HCT116 (cell line): ENCODE data around the gene NFKB1. TPM values are rescaled to one million over a fixed set of nuclear protein-coding genes. Genes with fewer than 3 reads are reported as not detected.

Source experiments
- ATAC-seq: fragments of 200-7000 bp; cut with Tn5 transposase; 2 replicates; pipeline ENCODE4 v1.9.1; 2020; ENCODE audit warnings: mild to moderate bottlenecking, moderate library complexity
- BruUV-seq: library from RNA; stranded (reverse); fragments of 400-500 nt; replicated peaks from 2 replicates; lab custom pipeline; 2021; lab: Mats Ljungman, UMichigan
- CTCF ChIA-PET: fragments of 300-600 bp; sonication (Branson Sonifier 250); formaldehyde crosslinking; loops from one replicate; lab custom pipeline; 2021; ENCODE audit warnings: antibody characterized with exemption; lab: Charles Lee
- POLR2A ChIA-PET: fragments of 300-600, 350-600 bp; sonication (Branson Sonifier 250); formaldehyde crosslinking; loops from one replicate; lab custom pipeline; 2021; ENCODE audit warnings: antibody characterized with exemption; lab: Charles Lee
- RAD21 ChIA-PET, 2 experiments: fragments of 300-600 bp; sonication (Branson Sonifier 250); formaldehyde crosslinking; loops; one replicate each; lab custom pipeline; 2023; ENCODE audit warnings: low total read pairs in 2 of 2; ENCODE audit not compliant: uncharacterized antibody in 2 of 2, unreplicated experiment in 2 of 2, low non-redundant PET in 1 of 2; lab: Charles Lee
- DNase-seq: peaks from one replicate; pipeline ENCODE4 v3.0.0-alpha.2; 2010; ENCODE audit warnings: low read depth, low spot score
- H2AFZ ChIP-seq: fragments of 200-600 bp; shearing (Covaris generic), sonication (generic); 2 replicates; pipeline ENCODE4 v1.6.1; 2017; ENCODE audit warnings: low read depth, mixed run types, mixed read lengths, antibody characterized with exemption, low read length; ENCODE audit not compliant: poor library complexity, severe bottlenecking
- H3K27ac ChIP-seq: 2 replicates; pipeline ENCODE4 v1.5.1; 2012; ENCODE audit warnings: low read depth, low read length
- H3K27me3 ChIP-seq: fragments of 200-600 bp; sonication (generic); 2 replicates; pipeline ENCODE4 v1.6.1; 2016; ENCODE audit warnings: mixed run types, low read length, mixed read lengths; ENCODE audit not compliant: insufficient read depth
- H3K36me3 ChIP-seq, 2 experiments: fragments of 200-500 bp in 1 of 2; fragments of 200-600 bp in 1 of 2; sonication (Bioruptor generic) in 1 of 2; sonication (generic) in 1 of 2; 2 replicates each; pipeline versions ENCODE4 v1.5.1 to v1.6.1; 2014 to 2016; ENCODE audit warnings: low read length in 2 of 2, inconsistent platforms in 1 of 2, mixed read lengths in 1 of 2, mixed run types in 1 of 2; ENCODE audit not compliant: insufficient read depth in 2 of 2, control insufficient read depth in 1 of 2
- H3K4me1 ChIP-seq, 2 experiments: fragments of 200-600 bp in 1 of 2; sonication (generic) in 1 of 2; 2 replicates each; pipeline versions ENCODE4 v1.5.1 to v1.6.1; 2012 to 2017; ENCODE audit warnings: low read length in 2 of 2, inconsistent platforms in 1 of 2, mild to moderate bottlenecking in 1 of 2, mixed read lengths in 1 of 2, mixed run types in 1 of 2, moderate library complexity in 1 of 2; ENCODE audit not compliant: insufficient read depth in 2 of 2, control insufficient read depth in 1 of 2
- H3K4me2 ChIP-seq: fragments of 200-600 bp; sonication (generic); 2 replicates; pipeline ENCODE4 v1.6.1; 2017; ENCODE audit warnings: mixed run types, low read length, mixed read lengths
- H3K4me3 ChIP-seq, 2 experiments: fragments of 200-600 bp in 1 of 2; sonication (generic) in 1 of 2; replicated peaks in 1 of 2; 2 replicates each; pipeline ENCODE4 v1.5.1; 2011 to 2016; ENCODE audit warnings: low read length in 2 of 2, control low read depth in 1 of 2, low read depth in 1 of 2, mild to moderate bottlenecking in 1 of 2, mixed read lengths in 1 of 2, mixed run types in 1 of 2
- H3K79me2 ChIP-seq: fragments of 200-600 bp; sonication (generic); 2 replicates; pipeline ENCODE4 v1.6.1; 2017; ENCODE audit warnings: mild to moderate bottlenecking, mixed run types, low read length, moderate library complexity, mixed read lengths; ENCODE audit not compliant: insufficient read depth
- H3K9ac ChIP-seq: fragments of 200-600 bp; sonication (generic); 2 replicates; pipeline ENCODE4 v1.6.1; 2016; ENCODE audit warnings: low read length, mixed read lengths
- H3K9me2 ChIP-seq: fragments of 200-600 bp; sonication (generic), shearing (Covaris generic); 2 replicates; pipeline ENCODE4 v1.6.1; 2017; ENCODE audit warnings: mixed run types, mild to moderate bottlenecking, moderate library complexity; ENCODE audit not compliant: insufficient read depth
- H3K9me3 ChIP-seq, 2 experiments: fragments of 200-500 bp in 1 of 2; fragments of 200-600 bp in 1 of 2; sonication (Bioruptor generic) in 1 of 2; sonication (generic) in 1 of 2; 2 replicates each; pipeline ENCODE4 v1.6.1; 2014 to 2017; ENCODE audit warnings: low read length in 2 of 2, mixed read lengths in 2 of 2, inconsistent platforms in 1 of 2, low read depth in 1 of 2, mild to moderate bottlenecking in 1 of 2, mixed run types in 1 of 2, moderate library complexity in 1 of 2; ENCODE audit not compliant: control insufficient read depth in 1 of 2, insufficient read depth in 1 of 2
- H4K20me1 ChIP-seq: fragments of 200-600 bp; sonication (generic), shearing (Covaris generic); 2 replicates; pipeline ENCODE4 v1.6.1; 2017; ENCODE audit warnings: mixed run types, mild to moderate bottlenecking, moderate library complexity; ENCODE audit not compliant: insufficient read depth
- ATF3 ChIP-seq: IDR thresholded peaks from 2 replicates; pipeline ENCODE4 v1.6.1; 2012
- CTCF ChIP-seq, 3 experiments: fragments of 200-600 bp in 1 of 3; sonication (generic) in 1 of 3; IDR thresholded peaks in 2 of 3; conservative IDR thresholded peaks in 1 of 3; 2 replicates each; pipeline ENCODE4 v1.5.1; 2012 to 2017; ENCODE audit warnings: low read depth in 2 of 3, low read length in 2 of 3, antibody characterized with exemption in 1 of 3, borderline replicate concordance in 1 of 3, control low read depth in 1 of 3, mild to moderate bottlenecking in 1 of 3, mixed read lengths in 1 of 3, mixed run types in 1 of 3, moderate library complexity in 1 of 3; ENCODE audit not compliant: insufficient read depth in 1 of 3
- EGR1 ChIP-seq: IDR thresholded peaks from 2 replicates; pipeline ENCODE4 v1.6.1; 2012; ENCODE audit warnings: low read depth
- ELF1 ChIP-seq: IDR thresholded peaks from 2 replicates; pipeline ENCODE4 v1.6.1; 2012; ENCODE audit warnings: low read depth, borderline replicate concordance
- EZH2 ChIP-seq: fragments of 200-600 bp; sonication (generic); IDR thresholded peaks from 2 replicates; pipeline ENCODE4 v1.6.1; 2017; ENCODE audit warnings: antibody characterized with exemption, mixed run types
- EZH2phosphoT487 ChIP-seq: fragments of 200-600 bp; IDR thresholded peaks from 2 replicates; pipeline ENCODE4 v1.6.1; 2018; ENCODE audit warnings: antibody characterized with exemption, borderline replicate concordance
- JUND ChIP-seq: IDR thresholded peaks from 2 replicates; pipeline ENCODE4 v1.6.1; 2012
- POLR2A ChIP-seq: IDR thresholded peaks from 2 replicates; pipeline ENCODE4 v1.7.0; 2011; ENCODE audit warnings: borderline replicate concordance; ENCODE audit not compliant: insufficient read depth, insufficient read length; ENCODE audit errors: extremely low read depth
- POLR2AphosphoS5 ChIP-seq: IDR thresholded peaks from 2 replicates; pipeline ENCODE4 v1.6.1; 2011; ENCODE audit warnings: mild to moderate bottlenecking, low read depth, low read length, moderate library complexity
- RAD21 ChIP-seq: IDR thresholded peaks from 2 replicates; pipeline ENCODE4 v1.6.1; 2012; ENCODE audit warnings: low read depth, mild to moderate bottlenecking
- SP1 ChIP-seq: IDR thresholded peaks from 2 replicates; pipeline ENCODE4 v1.6.1; 2012; ENCODE audit warnings: low read depth
- TCF7L2 ChIP-seq: IDR thresholded peaks from 2 replicates; pipeline ENCODE4 v1.7.0; 2011; ENCODE audit warnings: borderline replicate concordance, inconsistent platforms; ENCODE audit not compliant: insufficient read depth, insufficient read length; ENCODE audit errors: extremely low read depth
- YY1 ChIP-seq: IDR thresholded peaks from 2 replicates; pipeline ENCODE4 v1.6.1; 2011; ENCODE audit warnings: low read length, low read depth, moderate library complexity, mild to moderate bottlenecking; ENCODE audit not compliant: insufficient replicate concordance; ENCODE audit errors: extremely low read depth
- ZFX ChIP-seq: fragments of 450-650 bp; IDR thresholded peaks from 2 replicates; pipeline ENCODE4 v1.6.1; 2017
- ZNF274 ChIP-seq: fragments of 200-500 bp; sonication (Bioruptor generic); IDR thresholded peaks from 2 replicates; pipeline ENCODE4 v1.6.1; 2014; ENCODE audit warnings: mild to moderate bottlenecking, low read depth, low read length, inconsistent platforms
- intact Hi-C: fragments of 100-400 bp; cut with micrococcal nuclease; formaldehyde crosslinking; loops from 2 replicates; pipeline ENCODE4 v1.10.0; 2022
- total RNA-seq: library from RNA; stranded (reverse); gene quantifications from one replicate; pipeline ENCODE4 v1.2.1, GENCODE V29; 2021; ENCODE audit not compliant: unreplicated experiment
- TF ChIP-seq, protein P1 (sequence below): IDR thresholded peaks from 2 replicates; pipeline ENCODE4 v1.6.1; 2012; ENCODE audit warnings: low read depth
- TF ChIP-seq, protein P2 (sequence below): IDR thresholded peaks from 2 replicates; pipeline ENCODE4 v1.6.1; 2012
- TF ChIP-seq, protein P3 (sequence below): IDR thresholded peaks from 2 replicates; pipeline ENCODE4 v1.6.1; 2011; ENCODE audit warnings: mild to moderate bottlenecking, low read length, moderate library complexity; ENCODE audit not compliant: insufficient replicate concordance; ENCODE audit errors: extremely low read depth

Gene NFKB1
- total RNA-seq, 1 experiment from 2014 or later: 29.4 TPM

GRCh38 chr4:102640669-102641068, 139.5 kb downstream of the NFKB1 start:
- Histone ChIP-seq H4K20me1 (no peaks in the 10 kb centered on the region), H3K27ac (no peak overlapping the region), H3K9ac (no peak overlapping the region)
- TF ChIP-seq, protein P1, sequence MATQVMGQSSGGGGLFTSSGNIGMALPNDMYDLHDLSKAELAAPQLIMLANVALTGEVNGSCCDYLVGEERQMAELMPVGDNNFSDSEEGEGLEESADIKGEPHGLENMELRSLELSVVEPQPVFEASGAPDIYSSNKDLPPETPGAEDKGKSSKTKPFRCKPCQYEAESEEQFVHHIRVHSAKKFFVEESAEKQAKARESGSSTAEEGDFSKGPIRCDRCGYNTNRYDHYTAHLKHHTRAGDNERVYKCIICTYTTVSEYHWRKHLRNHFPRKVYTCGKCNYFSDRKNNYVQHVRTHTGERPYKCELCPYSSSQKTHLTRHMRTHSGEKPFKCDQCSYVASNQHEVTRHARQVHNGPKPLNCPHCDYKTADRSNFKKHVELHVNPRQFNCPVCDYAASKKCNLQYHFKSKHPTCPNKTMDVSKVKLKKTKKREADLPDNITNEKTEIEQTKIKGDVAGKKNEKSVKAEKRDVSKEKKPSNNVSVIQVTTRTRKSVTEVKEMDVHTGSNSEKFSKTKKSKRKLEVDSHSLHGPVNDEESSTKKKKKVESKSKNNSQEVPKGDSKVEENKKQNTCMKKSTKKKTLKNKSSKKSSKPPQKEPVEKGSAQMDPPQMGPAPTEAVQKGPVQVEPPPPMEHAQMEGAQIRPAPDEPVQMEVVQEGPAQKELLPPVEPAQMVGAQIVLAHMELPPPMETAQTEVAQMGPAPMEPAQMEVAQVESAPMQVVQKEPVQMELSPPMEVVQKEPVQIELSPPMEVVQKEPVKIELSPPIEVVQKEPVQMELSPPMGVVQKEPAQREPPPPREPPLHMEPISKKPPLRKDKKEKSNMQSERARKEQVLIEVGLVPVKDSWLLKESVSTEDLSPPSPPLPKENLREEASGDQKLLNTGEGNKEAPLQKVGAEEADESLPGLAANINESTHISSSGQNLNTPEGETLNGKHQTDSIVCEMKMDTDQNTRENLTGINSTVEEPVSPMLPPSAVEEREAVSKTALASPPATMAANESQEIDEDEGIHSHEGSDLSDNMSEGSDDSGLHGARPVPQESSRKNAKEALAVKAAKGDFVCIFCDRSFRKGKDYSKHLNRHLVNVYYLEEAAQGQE: no peak
- no peak for TF ChIP-seq CTCF (IDR thresholded peaks at IDR 0.05 in 2 of 3, conservative IDR thresholded peaks at IDR 0.05 in 1 of 3; ENCODE audit: borderline replicate concordance in 1 of 3, insufficient read depth in 1 of 3, low read depth in 2 of 3, low read length in 2 of 3)
- TF ChIP-seq EZH2: no peak
- no peak for TF ChIP-seq EZH2phosphoT487
- no peak for TF ChIP-seq POLR2A
- TF ChIP-seq ELF1: no peak
- no peak for TF ChIP-seq POLR2AphosphoS5
- no peak for TF ChIP-seq TCF7L2
- TF ChIP-seq ZNF274: no peak
- TF ChIP-seq, protein P2, sequence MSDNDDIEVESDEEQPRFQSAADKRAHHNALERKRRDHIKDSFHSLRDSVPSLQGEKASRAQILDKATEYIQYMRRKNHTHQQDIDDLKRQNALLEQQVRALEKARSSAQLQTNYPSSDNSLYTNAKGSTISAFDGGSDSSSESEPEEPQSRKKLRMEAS: no peak
- TF ChIP-seq JUND: no peak
- TF ChIP-seq, protein P3, sequence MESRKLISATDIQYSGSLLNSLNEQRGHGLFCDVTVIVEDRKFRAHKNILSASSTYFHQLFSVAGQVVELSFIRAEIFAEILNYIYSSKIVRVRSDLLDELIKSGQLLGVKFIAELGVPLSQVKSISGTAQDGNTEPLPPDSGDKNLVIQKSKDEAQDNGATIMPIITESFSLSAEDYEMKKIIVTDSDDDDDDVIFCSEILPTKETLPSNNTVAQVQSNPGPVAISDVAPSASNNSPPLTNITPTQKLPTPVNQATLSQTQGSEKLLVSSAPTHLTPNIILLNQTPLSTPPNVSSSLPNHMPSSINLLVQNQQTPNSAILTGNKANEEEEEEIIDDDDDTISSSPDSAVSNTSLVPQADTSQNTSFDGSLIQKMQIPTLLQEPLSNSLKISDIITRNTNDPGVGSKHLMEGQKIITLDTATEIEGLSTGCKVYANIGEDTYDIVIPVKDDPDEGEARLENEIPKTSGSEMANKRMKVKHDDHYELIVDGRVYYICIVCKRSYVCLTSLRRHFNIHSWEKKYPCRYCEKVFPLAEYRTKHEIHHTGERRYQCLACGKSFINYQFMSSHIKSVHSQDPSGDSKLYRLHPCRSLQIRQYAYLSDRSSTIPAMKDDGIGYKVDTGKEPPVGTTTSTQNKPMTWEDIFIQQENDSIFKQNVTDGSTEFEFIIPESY: no peak
- no peak for TF ChIP-seq RAD21
- no peak for TF ChIP-seq SP1
- TF ChIP-seq ATF3: no peak
- no peak for TF ChIP-seq EGR1
- TF ChIP-seq ZFX: no peak
- no peak for TF ChIP-seq YY1
- TF ChIP-seq, all 23 proteins: peak for 0
- Histone ChIP-seq H3K27me3 (no peaks in the 10 kb centered on the region), H3K4me1 (peaks cover 0 to 12% of the 10 kb centered on the region in 2 experiments; a peak in 2 of 4 replicates), H3K9me3 (no peaks in the 10 kb centered on the region), H3K79me2 (no peaks in the 10 kb centered on the region), H3K36me3 (no peaks in the 10 kb centered on the region), H2AFZ (no peak overlapping the region), H3K9me2 (no peaks in the 10 kb centered on the region), H3K4me3 (no peak overlapping the region), H3K4me2 (peak overlapping the region; percentile 22)
- CTCF ChIA-PET: no interaction called here
- POLR2A ChIA-PET: no interaction called here
- ATAC-seq: peak; percentile 52; the same call in 1 of the 2 replicates
- RAD21 ChIA-PET: no interaction called here
- no peak for DNase-seq
- no TSS peak for BruUV-seq
- intact Hi-C loops: no loop called here
